HG03196 (cell line): Measurements from ENCODE around the gene GLDC.

Experiments
- ATAC-seq: cut with Tn5 transposase; IDR thresholded peaks from one replicate; pipeline ENCODE4 v1.9.1; 2021; ENCODE audit not compliant: unreplicated experiment

The GLDC gene

GRCh38 chr9:6665628-6666027, 20.1 kb upstream of the GLDC start:
- ATAC-seq = no peak

GRCh38 chr9:6664204-6664680, 18.7 kb upstream of the GLDC start:
- ATAC-seq = no peak

GRCh38 chr9:6660512-6660911, 15.0 kb upstream of the GLDC start:
- no peak for ATAC-seq

- ATAC-seq = no peak
Observed at GRCh38 chr9:6658628-6659353, 13.3 kb upstream of the GLDC start.

DNA sequence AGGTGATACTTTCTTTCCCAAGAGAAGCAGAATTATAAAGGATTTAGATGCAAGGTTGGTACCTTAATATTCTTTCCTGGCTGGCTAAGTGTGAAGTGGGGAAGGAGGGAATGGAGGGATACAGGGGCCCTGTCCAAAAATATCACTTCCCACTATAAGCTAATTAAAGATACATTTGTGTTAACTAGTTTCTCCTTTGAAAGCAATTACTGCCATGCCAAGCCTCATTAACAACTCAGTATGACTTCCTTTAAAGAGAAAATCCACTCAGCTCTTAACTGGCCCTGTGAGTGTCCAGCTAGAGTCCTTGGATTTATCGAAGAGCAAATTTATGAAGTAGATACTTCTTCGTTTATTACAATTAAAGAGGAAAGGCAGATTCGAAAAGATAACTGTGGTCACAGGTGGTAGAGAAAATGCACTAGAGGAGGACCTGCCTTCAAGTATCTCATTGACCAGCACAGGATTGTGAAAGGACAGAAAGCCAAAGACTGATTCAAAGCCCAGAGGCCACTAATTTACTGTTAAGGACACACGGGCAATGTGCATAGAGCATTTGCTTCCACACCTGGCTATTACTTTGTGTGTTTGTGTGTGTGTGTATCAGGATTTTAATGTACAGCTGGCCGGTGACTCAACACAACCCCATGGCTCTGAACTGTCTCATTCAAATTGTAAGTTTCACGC, 11.2 kb upstream of the GLDC start:
- ATAC-seq = no peak

DNA sequence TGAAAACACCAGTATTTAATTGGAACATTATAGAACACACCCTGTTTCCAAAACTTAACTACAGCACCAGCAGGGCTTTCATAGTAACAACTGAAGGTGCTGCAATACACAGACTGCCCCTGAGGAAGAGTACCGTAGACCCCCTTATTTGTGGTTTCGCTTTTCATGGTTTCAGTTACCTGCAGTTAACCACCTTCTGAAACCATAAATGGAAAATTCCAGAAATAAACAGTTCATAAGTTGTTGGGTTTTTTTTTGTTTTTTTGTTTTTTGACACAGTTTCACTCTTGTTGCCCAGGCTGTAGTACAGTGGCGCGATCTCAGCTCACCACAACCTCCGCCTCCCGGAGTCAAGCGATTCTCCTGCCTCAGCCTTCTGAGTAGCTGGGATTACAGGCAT, 9.5 kb upstream of the GLDC start:
- peak; percentile 66 for ATAC-seq

GRCh38 chr9:6646293-6646636, 736 bp upstream of the GLDC start:
- ATAC-seq = no peak

- peak; percentile 21 for ATAC-seq
Observed at GRCh38 chr9:6645105-6645354, 499 bp downstream of the GLDC start.

- ATAC-seq = no peak
Observed at GRCh38 chr9:6644346-6645104, 1.0 kb downstream of the GLDC start.

DNA sequence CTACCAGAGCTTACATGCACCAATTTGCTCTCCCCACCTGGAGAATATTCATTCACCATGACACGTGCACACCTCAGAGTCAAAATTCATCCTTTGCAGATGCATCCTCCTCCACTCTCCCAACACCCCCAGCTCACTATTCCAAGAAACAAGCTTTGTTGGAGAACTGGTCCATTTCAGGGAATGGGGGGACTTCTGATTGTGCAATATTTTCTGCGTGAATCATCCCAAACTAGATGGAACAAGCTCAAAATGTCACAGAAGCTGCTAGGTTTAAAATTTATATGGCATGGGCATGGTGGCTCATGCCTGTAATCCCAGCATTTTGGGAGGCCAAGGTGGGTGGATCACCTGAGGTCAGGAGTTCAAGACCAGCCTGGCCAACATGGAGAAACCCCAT, 3.6 kb downstream of the GLDC start:
- ATAC-seq = no peak

GRCh38 chr9:6641561-6641960, 4.0 kb downstream of the GLDC start:
- ATAC-seq = no peak

DNA sequence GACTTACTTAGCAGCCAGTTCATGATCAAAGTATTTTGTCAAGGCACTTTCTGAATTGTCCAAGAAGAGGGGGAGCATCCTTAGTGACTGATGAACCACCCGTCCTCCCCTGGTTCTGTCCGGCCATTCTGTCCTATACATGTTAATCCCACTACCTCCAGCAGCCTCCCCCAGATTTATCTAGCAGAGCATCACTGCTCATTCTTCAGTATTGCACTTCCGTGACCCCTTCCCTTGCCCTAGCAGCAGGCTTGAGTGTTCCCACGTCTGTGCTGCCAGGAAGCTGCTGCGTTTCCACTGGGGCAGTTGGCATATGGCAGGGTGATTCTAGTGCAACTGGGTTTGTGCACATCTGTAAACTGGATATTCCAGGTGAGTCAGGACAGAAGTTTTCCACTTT, 4.5 kb downstream of the GLDC start:
- ATAC-seq = no peak

DNA sequence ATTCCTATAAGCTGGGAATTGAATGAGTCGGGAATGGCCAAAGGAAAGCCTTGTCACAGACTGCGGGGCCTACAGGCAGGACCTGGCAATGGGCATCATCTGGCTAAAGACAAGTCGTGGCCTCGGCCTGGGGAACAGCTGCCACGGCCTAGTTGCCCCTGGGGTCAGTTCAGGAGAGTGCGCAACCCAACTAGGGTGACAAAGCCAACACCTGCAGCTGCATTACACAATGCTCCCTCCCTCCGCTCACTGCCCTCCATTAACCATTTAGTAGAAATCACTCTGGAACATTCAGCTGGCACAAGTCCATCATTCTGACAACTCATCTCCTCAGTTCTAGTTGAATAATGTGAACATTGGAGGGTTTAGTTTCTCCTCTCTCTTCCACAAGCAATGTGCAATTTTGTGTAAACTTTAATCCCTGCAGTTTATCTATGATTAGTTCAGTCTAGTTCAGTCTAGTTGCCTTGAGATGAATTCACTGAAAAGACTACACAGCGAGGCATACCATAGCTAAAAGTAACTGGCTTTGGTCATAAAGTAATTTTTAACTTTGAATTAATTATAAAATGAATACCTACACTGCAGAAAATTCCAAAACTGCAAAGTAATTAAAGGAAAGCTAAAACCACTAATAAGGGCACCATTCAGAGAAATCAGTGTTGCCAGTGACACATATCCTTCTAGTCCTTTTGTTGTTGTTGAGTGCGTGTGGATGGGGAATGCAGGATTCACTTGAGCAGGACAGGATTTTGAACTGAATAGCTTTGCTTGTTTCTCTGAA, 5.1 kb downstream of the GLDC start:
- ATAC-seq = no peak

- no peak for ATAC-seq
Observed at GRCh38 chr9:6639622-6640021, 5.9 kb downstream of the GLDC start.

GRCh38 chr9:6634444-6634843, 11.1 kb downstream of the GLDC start:
- no peak for ATAC-seq

GRCh38 chr9:6633378-6633777, 12.2 kb downstream of the GLDC start:
- ATAC-seq = no peak

DNA sequence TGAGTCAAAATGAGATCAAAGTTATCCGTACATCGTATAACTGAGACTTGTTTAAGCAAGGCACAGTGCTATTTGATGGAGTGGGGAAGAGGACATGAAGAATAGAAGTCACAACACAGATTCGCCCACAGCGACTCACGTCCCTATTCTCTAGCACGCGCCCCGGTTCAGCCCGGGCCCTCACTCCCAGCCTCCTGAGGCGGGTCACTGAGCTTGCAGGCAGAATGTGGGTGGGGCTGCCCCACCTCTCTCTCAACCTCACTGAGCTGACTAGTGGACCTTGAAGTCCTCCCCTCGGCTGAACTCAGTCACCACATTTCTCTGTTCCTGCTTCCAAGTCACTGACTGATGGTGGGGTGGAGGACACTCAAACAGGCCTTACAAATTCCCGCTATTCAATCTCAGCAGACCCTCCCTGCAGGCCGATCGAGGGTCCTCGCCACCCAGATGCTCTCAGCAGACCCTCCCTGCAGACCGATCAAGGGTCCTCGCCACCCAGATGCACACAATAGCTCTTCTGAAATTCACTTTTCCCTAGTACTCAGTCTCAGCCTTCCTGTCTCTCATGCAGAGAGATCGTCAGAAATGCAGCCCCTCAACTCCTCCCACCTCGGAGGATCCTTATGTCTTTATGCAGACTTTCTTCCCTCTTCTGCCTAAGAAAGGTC, 12.9 kb downstream of the GLDC start:
- peak; percentile 96 for ATAC-seq

DNA sequence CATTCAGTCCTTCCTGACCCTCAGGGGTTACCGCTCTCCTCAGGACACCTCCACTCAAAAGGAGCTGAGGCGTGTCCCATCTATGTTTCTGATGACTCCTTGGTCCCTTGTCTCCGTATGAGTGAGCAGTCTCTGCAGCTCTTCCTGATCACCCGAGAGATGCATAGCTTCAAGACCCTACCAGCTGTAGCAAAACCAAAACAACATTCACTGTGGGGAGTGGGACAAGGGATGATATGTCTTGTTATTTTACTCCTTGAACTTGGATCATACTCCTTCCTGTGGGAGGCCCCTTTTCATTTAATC, 14.4 kb downstream of the GLDC start:
- no peak for ATAC-seq

- ATAC-seq = no peak
Observed at GRCh38 chr9:6630502-6631206, 14.9 kb downstream of the GLDC start.

- ATAC-seq = no peak
Observed at GRCh38 chr9:6628704-6629103, 16.8 kb downstream of the GLDC start.

DNA sequence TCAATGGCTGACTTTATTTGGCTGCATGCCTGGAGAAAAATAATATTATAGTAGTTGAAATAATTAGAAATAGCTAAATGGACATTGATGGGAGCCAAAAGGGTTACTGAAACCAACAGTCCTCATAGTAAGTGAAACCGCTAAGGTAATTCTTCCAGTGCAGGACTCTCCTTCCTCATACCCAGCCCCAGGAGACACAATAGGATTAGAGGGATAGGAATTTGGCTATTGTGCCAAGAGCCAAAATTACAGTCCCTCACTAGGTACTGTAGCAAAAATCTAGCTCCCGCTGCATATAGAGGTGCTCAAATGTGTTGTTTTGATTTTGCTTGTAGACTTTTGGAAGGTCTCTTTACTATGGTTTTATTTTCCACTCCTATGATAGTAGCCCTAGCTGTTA, 20.2 kb downstream of the GLDC start:
- no peak for ATAC-seq
